ENCODE results near the gene CHCHD6.
A peak's percentile ranks its signal among the peaks of the same experiment; 100 is the strongest.

CHCHD6 gene

DNA sequence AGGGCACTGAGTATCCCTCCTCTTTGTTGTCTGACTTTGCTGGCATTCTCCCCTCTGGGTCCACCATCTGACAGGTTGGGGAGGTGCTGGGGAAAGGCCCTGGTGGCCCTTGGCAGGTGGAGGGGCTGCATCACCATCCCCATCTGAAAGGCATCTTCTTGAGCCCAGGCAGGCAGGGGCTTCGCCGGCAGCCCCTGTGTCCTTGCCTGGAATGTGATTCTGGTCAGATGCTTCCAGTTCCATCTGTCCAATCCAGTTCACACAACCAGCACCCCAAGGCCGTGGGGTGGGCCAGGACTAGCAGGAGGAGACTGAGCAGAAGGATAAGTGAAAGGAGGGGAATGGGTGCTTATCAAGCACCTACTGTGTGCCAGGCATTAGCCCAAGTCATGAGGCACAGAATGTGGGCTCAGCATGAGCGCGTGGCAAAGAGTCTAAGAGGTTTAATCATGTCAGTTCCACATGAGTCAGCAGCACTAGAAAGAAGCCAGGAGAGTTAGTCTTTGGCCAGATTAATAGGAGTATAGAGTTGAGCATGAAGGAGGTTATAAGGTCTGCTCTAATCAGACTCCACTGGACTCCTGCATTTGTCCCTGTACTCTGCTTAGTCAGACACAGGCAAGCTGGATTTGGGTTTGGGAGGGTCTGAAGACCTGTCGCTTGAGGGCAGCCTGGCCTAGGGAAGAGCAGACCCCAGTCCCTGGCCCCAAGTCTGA lies 38.7 kb upstream of the CHCHD6 start:
- Mint-ChIP-seq H3K4me3 (no peak overlapping the region), H3K36me3 (no peaks in the 10 kb centered on the region), H3K27me3 (peaks cover 21 to 50% of the 10 kb centered on the region in 2 donors)

DNA sequence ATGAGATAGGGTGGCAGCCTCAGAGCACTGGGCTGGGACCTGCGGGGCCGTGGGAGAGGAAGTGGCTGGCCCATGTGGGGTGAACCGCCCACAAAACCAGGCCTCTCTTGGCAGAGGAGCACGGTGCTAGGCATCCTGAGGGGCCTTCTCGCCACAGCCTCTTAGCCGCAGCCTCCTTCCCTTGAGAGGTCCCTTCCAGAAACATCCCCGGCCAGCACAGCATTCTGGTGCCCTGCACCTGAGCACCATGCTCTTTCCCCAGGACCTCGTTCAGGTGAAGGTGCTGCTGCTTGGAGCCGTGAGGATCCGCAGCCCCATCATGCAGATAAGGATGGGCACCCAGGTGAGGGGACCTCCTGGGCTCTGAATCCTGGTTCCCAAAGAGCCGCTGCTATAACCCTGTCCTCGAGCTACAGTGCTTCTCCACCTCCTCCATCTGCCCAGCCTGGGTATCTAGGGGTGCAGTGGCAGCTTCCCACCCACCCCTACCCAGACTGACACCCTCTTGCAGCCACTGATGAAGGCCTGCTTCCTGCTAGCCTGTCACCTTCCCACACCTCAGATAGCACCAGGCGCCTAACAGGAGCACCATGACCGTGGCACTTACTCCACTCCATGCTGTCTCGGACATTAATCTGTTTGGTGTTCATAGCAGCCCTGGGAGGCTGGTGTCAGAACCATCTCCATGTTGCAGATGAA lies 37.9 kb upstream of the CHCHD6 start:
- peaks cover 14 to 43% of the 10 kb centered on the region in 2 donors for H3K27me3 Mint-ChIP-seq
- ATAC-seq (replicated peaks) (no peak), DNase-seq (no peak)
- no peaks in the 10 kb centered on the region for H3K36me3 Mint-ChIP-seq
- peaks cover 0 to under 1% of the 10 kb centered on the region in 2 donors for H3K4me1 Mint-ChIP-seq
- H3K27ac Mint-ChIP-seq = no peak overlapping the region
- no peak overlapping the region for H3K4me3 Mint-ChIP-seq
- peaks cover 6 to 7% of the 10 kb centered on the region in 2 donors for H3K9me3 Mint-ChIP-seq

More for the DNA sequence above, 38.7 kb upstream of the CHCHD6 start:
- Mint-ChIP-seq H3K9me3 (peaks cover 4 to 10% of the 10 kb centered on the region in 2 donors), H3K4me1 (no peaks in the 10 kb centered on the region), H3K27ac (no peak overlapping the region)
- ATAC-seq (replicated peaks) (no peak), DNase-seq (no peak)

DNA sequence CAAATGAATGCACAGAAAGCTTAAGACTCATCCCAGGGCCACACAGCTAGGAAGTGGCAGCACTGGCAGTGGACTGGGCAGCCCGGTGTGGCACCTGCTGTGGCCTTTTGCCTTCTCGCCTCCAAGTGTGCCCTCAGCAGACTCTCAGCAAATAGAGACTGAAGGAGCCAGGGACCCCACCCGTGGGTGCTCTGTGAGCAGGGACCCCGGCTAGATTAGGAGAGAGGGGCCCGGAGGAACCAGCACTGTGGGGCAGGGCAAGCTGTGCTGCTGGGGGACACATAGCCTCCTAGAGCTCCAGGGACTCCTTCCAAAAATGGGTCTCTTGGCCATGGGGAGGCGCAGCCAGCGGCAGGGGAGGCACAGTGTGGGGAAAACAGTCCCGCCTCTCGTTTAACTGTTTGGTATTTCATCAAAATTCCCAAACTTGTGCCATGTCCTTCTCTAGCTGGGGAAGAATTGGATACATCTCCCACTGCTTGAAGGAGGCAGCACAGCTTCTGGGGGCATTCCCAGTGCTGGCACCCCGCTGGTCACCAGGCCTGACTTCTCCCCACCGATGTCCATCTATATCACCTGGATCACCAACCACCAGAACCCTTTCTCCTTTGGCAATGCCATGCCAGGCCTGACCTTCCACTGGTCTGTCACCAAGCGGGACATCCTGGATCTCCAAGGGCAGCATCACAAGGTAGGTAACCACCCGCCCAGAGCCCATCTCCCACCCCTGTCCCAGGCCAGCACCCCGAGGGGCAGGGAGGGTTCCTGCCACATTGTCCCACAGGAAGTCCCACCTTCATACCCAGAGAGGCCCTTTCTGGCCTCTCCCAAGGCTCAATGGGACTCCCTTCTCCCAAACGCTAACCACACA lies 37.1 kb upstream of the CHCHD6 start:
- H3K27ac Mint-ChIP-seq = no peak overlapping the region
- ATAC-seq (replicated peaks) (no peak), DNase-seq (no peak)
- no peak overlapping the region for H3K4me3 Mint-ChIP-seq
- H3K9me3 Mint-ChIP-seq = peaks cover 4 to 8% of the 10 kb centered on the region in 2 donors
- peaks cover 11 to 38% of the 10 kb centered on the region in 2 donors for H3K27me3 Mint-ChIP-seq
- H3K36me3 Mint-ChIP-seq = peaks cover 0 to 3% of the 10 kb centered on the region in 2 donors
- H3K4me1 Mint-ChIP-seq = peaks cover 3 to 5% of the 10 kb centered on the region in 2 donors

GRCh38 chr3:126667631-126668449 lies 36.2 kb upstream of the CHCHD6 start:
- ATAC-seq (replicated peaks) = no peak
- Mint-ChIP-seq H3K36me3 (peaks cover 0 to 3% of the 10 kb centered on the region in 2 donors), H3K27me3 (peaks cover 6 to 30% of the 10 kb centered on the region in 2 donors), H3K9me3 (peaks cover 4 to 8% of the 10 kb centered on the region in 2 donors), H3K4me1 (peaks cover 3 to 5% of the 10 kb centered on the region in 2 donors), H3K27ac (no peak overlapping the region), H3K4me3 (no peak overlapping the region)
- no peak for DNase-seq

DNA sequence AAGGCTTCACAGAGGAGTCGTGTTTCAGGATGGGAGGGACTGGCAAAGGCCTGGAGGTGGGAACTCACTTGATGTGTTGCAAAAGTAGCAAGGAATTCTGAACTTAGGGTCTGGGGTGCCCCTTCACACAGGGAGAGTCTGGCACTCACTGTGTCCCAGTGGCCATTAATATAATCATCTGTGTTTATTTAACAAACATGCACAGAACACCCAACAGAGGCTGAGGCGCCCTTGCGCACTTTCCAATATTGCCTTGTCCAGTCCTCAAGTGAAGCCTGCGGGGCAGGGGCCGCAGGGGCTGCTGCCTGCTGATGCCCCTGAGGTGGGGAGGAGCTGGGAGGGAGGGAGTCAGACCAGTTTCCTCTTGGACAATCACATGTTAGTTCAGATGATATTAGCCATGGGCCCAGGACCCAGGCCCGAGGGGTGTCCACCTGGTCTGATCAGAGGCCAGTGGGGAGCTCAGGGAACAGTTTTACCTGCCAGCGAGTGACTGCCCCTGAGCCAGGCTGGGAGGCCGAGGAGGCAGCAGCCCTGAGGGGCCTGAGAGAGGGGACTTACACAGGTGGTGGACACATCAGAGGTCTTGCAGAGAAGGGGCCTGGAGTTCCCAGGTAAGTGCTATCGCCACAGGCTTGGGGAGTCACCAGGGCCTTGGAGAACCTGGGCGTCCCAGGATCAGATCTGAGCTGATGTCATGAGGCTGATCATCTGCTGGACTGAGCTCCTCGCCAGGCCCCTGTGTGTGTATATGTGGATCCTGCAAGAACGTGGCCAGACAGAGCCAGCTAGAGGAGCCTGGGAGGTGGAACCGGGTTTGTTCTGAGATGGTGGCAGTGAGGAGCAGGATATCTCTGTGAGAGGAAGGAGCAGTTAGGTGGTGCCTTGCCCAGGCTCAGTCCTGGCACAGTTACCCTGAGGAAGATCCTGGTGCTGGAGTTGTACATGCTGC lies 35.3 kb upstream of the CHCHD6 start:
- Mint-ChIP-seq H3K27ac (no peak overlapping the region), H3K27me3 (peaks cover 6 to 22% of the 10 kb centered on the region in 2 donors), H3K9me3 (peaks cover 4 to 10% of the 10 kb centered on the region in 2 donors), H3K4me3 (no peak overlapping the region), H3K36me3 (peaks cover 0 to 3% of the 10 kb centered on the region in 2 donors), H3K4me1 (peaks cover 3 to 5% of the 10 kb centered on the region in 2 donors)
- no peak for DNase-seq
- ATAC-seq (replicated peaks) = no peak

DNA sequence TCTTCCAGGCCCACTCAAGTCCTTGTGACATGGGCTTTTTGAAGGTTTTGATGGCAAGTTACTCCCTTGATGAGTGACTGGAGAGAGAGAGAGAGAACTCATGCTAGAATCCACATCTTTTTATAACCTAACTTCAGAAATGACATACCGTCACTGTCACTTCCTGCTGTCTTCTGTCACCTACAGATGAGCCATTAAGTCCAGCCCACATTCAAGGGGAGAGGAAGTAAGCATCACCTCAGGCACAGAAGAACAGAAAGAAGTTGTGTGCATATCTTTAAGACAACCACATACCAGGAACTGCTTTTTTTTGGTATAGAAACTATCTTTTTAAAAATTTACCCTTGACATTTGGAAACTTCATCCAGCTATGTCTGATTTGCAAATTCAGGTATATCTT lies 32.5 kb upstream of the CHCHD6 start:
- peaks cover 4 to 9% of the 10 kb centered on the region in 2 donors for H3K9me3 Mint-ChIP-seq
- ATAC-seq (replicated peaks) = peak; percentile 78 to 95
- no peak overlapping the region for H3K4me3 Mint-ChIP-seq
- H3K27me3 Mint-ChIP-seq = peaks cover 4 to 10% of the 10 kb centered on the region in 2 donors
- DNase-seq = no peak
- peaks cover 3 to 5% of the 10 kb centered on the region in 2 donors for H3K4me1 Mint-ChIP-seq
- no peak overlapping the region for H3K27ac Mint-ChIP-seq
- H3K36me3 Mint-ChIP-seq = peaks cover 0 to 3% of the 10 kb centered on the region in 2 donors

GRCh38 chr3:126672340-126672739 lies 31.7 kb upstream of the CHCHD6 start:
- peaks cover 0 to 3% of the 10 kb centered on the region in 2 donors for H3K36me3 Mint-ChIP-seq
- ATAC-seq (replicated peaks) = no peak
- H3K4me3 Mint-ChIP-seq = no peak overlapping the region
- H3K9me3 Mint-ChIP-seq = peaks cover 4 to 9% of the 10 kb centered on the region in 2 donors
- peaks cover 3 to 5% of the 10 kb centered on the region in 2 donors for H3K4me1 Mint-ChIP-seq
- H3K27me3 Mint-ChIP-seq = peaks cover 4 to 17% of the 10 kb centered on the region in 2 donors
- DNase-seq = no peak
- H3K27ac Mint-ChIP-seq = no peak overlapping the region

DNA sequence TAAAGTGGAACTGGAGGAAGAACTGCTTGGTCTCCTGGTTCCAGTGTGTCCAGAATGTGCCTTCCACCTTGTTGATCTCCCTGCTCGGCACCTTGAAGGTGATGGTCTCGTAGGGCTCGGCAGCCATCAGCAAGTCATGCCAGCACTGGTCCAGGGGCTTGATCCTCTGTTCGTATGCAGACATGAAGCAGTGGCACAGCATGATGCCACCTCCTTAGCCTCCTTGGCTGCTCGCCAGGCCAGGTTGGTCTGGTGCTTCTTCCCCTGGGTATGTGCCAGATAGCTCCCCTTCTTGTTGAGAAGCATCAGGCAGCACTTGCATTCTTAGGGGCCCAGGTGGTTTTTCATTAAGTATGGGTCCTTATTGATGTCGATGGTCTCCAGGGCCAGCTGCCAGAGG lies 31.3 kb upstream of the CHCHD6 start:
- Mint-ChIP-seq H3K27me3 (peaks cover 4 to 21% of the 10 kb centered on the region in 2 donors), H3K9me3 (peaks cover 4 to 9% of the 10 kb centered on the region in 2 donors), H3K4me3 (no peak overlapping the region), H3K4me1 (peaks cover 4 to 5% of the 10 kb centered on the region in 2 donors), H3K36me3 (peaks cover 0 to 3% of the 10 kb centered on the region in 2 donors), H3K27ac (no peak overlapping the region)
- DNase-seq (no peak), ATAC-seq (replicated peaks) (no peak)

GRCh38 chr3:126676919-126677705 lies 26.9 kb upstream of the CHCHD6 start:
- H3K36me3 Mint-ChIP-seq = no peaks in the 10 kb centered on the region
- ATAC-seq (replicated peaks) (peak in 1 of 2 donors; percentile 30), DNase-seq (no peak)
- H3K4me1 Mint-ChIP-seq = peaks cover 12% of the 10 kb centered on the region in 2 donors
- no peak overlapping the region for H3K27ac Mint-ChIP-seq
- H3K9me3 Mint-ChIP-seq = peaks cover 0 to 3% of the 10 kb centered on the region in 2 donors
- H3K27me3 Mint-ChIP-seq = peaks cover 4 to 32% of the 10 kb centered on the region in 2 donors
- H3K4me3 Mint-ChIP-seq = no peak overlapping the region

GRCh38 chr3:126677862-126678503 lies 26.1 kb upstream of the CHCHD6 start:
- H3K27me3 Mint-ChIP-seq = peaks cover 4 to 32% of the 10 kb centered on the region in 2 donors
- ATAC-seq (replicated peaks) (no peak), DNase-seq (no peak)
- peaks cover 12% of the 10 kb centered on the region in 2 donors for H3K4me1 Mint-ChIP-seq
- no peak overlapping the region for H3K4me3 Mint-ChIP-seq
- no peaks in the 10 kb centered on the region for H3K36me3 Mint-ChIP-seq
- H3K9me3 Mint-ChIP-seq = peaks cover 0 to 3% of the 10 kb centered on the region in 2 donors
- no peak overlapping the region for H3K27ac Mint-ChIP-seq

GRCh38 chr3:126678693-126679317 lies 25.2 kb upstream of the CHCHD6 start:
- Mint-ChIP-seq H3K9me3 (peaks cover 0 to 1% of the 10 kb centered on the region in 2 donors), H3K4me3 (peak overlapping the region; percentile 52 to 82), H3K27me3 (peaks cover 4 to 32% of the 10 kb centered on the region in 2 donors), H3K36me3 (no peaks in the 10 kb centered on the region), H3K27ac (peak overlapping the region; percentile 49), H3K4me1 (peaks cover 12 to 14% of the 10 kb centered on the region in 2 donors)
- no peak for DNase-seq
- peak; percentile 40 to 50 for ATAC-seq (replicated peaks)

Measured in stimulated activated naive B cell treated with anti-CD40 and anti-IgM and Interleukin-4, amounts not matched to agents 10 μg/mL and 1 μg/mL and 100 μg/mL, for 72 hours (primary cell).